HG03342 (cell line): Measurements from ENCODE around the gene APLF.

Experiments
- ATAC-seq: cut with Tn5 transposase; IDR thresholded peaks from one replicate; pipeline ENCODE4 v1.9.1; 2021; ENCODE audit warnings: mild to moderate bottlenecking, moderate library complexity; ENCODE audit not compliant: unreplicated experiment

The APLF gene

GRCh38 chr2:68467077-68467960 is at the start of gene APLF, which contains the start of gene FBXO48:
APLF (plus strand) TSS chr2:68467585; CDS start chr2:68467732, 147 bp downstream.
FBXO48 (minus strand) TSS chr2:68467294; CDS start chr2:68465145, 2,149 bp downstream.
- ATAC-seq, result peak; percentile 96

- no peak for ATAC-seq
Measured at GRCh38 chr2:68417926-68418325, 49.5 kb upstream of the APLF start.

GRCh38 chr2:68418419-68418818 is 49.0 kb upstream of the APLF start:
- ATAC-seq, result no peak

GRCh38 chr2:68418855-68419254 is 48.5 kb upstream of the APLF start:
- peak; percentile 55 for ATAC-seq

GRCh38 chr2:68420254-68420910 is 47.0 kb upstream of the APLF start:
- ATAC-seq, result no peak

- peak; percentile 76 for ATAC-seq
Measured at GRCh38 chr2:68423966-68424650, 43.3 kb upstream of the APLF start.

- no peak for ATAC-seq
Measured at GRCh38 chr2:68425503-68425902, 41.9 kb upstream of the APLF start.

GRCh38 chr2:68426446-68426845 is 40.9 kb upstream of the APLF start:
- ATAC-seq, result no peak

- peak; percentile 27 for ATAC-seq
Measured at GRCh38 chr2:68426848-68427579, 40.4 kb upstream of the APLF start.

GRCh38 chr2:68428126-68428525 is 39.3 kb upstream of the APLF start:
- ATAC-seq, result no peak

GRCh38 chr2:68428746-68429145 is 38.6 kb upstream of the APLF start:
- no peak for ATAC-seq

- ATAC-seq, result no peak
Measured at GRCh38 chr2:68429311-68429826, 38.0 kb upstream of the APLF start.

- no peak for ATAC-seq
Measured at GRCh38 chr2:68431316-68431972, 35.9 kb upstream of the APLF start.

GRCh38 chr2:68432696-68433658 is 34.4 kb upstream of the APLF start:
- ATAC-seq, result no peak

GRCh38 chr2:68434981-68435380 is 32.4 kb upstream of the APLF start:
- no peak for ATAC-seq

- no peak for ATAC-seq
Measured at GRCh38 chr2:68435615-68436014, 31.8 kb upstream of the APLF start.

GRCh38 chr2:68436270-68436669 is 31.1 kb upstream of the APLF start:
- no peak for ATAC-seq

- no peak for ATAC-seq
Measured at GRCh38 chr2:68438455-68439303, 28.7 kb upstream of the APLF start.
